ENCODE data around the gene KCTD13.
"Not testable (repeated sequence)": the region's sequence is repeated elsewhere in the genome, so short reads cannot be mapped to it uniquely, and the experiment has no call there.

Gene KCTD13

GRCh38 chr16:29906520-29907244 lies 19.3 kb downstream of the KCTD13 start:
- DNase-seq, result no peak

- no peak for DNase-seq
These were observed 20.4 kb downstream of the KCTD13 start for GRCh38 chr16:29905668-29906067.

GRCh38 chr16:29904947-29905346 lies 21.1 kb downstream of the KCTD13 start:
- no peak for DNase-seq

GRCh38 chr16:29903590-29903989 lies 22.4 kb downstream of the KCTD13 start:
- no peak for DNase-seq

- no peak for DNase-seq
These were observed 24.4 kb downstream of the KCTD13 start for GRCh38 chr16:29901607-29901945.

GRCh38 chr16:29900888-29901606 lies 25.0 kb downstream of the KCTD13 start:
- no peak for DNase-seq

- DNase-seq, result peak; percentile 87
These were observed 25.7 kb downstream of the KCTD13 start, which contains the start of gene ASPHD1 for GRCh38 chr16:29900102-29900887. Gene ASPHD1, plus strand, starts transcription at chr16:29900488. Its CDS starts 484 bp downstream, at chr16:29900972.

- peak; percentile 41 for DNase-seq
These were observed 26.4 kb downstream of the KCTD13 start, which contains the start of gene SEZ6L2 for GRCh38 chr16:29899516-29900101. Gene SEZ6L2, minus strand, starts transcription at chr16:29899550. Its CDS starts 531 bp downstream, at chr16:29899019.

GRCh38 chr16:29898804-29899515 lies 27.1 kb downstream of the KCTD13 start:
- DNase-seq, result no peak

GRCh38 chr16:29898135-29898803 lies 27.8 kb downstream of the KCTD13 start:
- no peak for DNase-seq

- no peak for DNase-seq
These were observed 28.7 kb downstream of the KCTD13 start for GRCh38 chr16:29897333-29897732.

- no peak for DNase-seq
These were observed 29.2 kb downstream of the KCTD13 start for GRCh38 chr16:29896841-29897240.

GRCh38 chr16:29894352-29894751 lies 31.7 kb downstream of the KCTD13 start:
- no peak for DNase-seq

GRCh38 chr16:29893553-29893952 lies 32.5 kb downstream of the KCTD13 start:
- no peak for DNase-seq

- no peak for DNase-seq
These were observed 33.6 kb downstream of the KCTD13 start for GRCh38 chr16:29892458-29892813.

- no peak for DNase-seq
These were observed 34.2 kb downstream of the KCTD13 start for GRCh38 chr16:29891525-29892457.

- not testable (repeated sequence) for DNase-seq
These were observed 36.7 kb downstream of the KCTD13 start for GRCh38 chr16:29889372-29889771.

GRCh38 chr16:29883987-29884386 lies 42.0 kb downstream of the KCTD13 start:
- DNase-seq, result no peak

- no peak for DNase-seq
These were observed 45.0 kb downstream of the KCTD13 start for GRCh38 chr16:29881050-29881449.

- no peak for DNase-seq
These were observed 47.9 kb downstream of the KCTD13 start for GRCh38 chr16:29878172-29878571.

All from RPMI8226 (cell line).